ENCODE results near the gene TMEM131. TPM values are rescaled to one million over a fixed set of nuclear protein-coding genes. Genes with fewer than 3 reads are reported as not detected.
"Not testable (repeated sequence)": the region's sequence is repeated elsewhere in the genome, so short reads cannot be mapped to it uniquely, and the experiment has no call there.

Gene TMEM131
- total RNA-seq, 2 experiments from 2014 or later = 17.4 to 32.3 TPM

DNA sequence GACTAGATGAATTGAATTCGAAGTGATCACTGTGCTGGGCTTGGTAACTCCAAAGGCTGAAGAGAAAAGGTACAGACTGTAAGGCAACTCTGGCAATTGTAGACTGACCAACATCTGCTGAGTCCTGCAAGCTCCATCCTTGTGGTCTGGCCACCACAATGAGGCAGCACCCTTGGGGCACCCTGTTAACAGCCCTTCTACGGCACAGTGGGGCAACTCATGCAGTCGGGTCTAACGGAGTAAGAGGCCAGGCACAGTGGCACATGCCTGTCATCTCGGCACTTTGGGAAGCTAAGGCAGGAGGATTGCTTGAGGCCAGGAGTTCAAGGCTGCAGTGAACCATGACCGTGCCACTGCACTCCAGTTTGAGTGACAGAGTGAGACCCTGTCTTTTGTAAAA lies 155.6 kb downstream of the TMEM131 start:
- no TSS peak for BruUV-seq (replicated peaks)
- intact Hi-C loops (cut with micrococcal nuclease; ENCODE audit: unreplicated experiment) = no loop called here
- ChIA-PET POLR2A (no interaction called here), CTCF (ENCODE audit: unreplicated experiment) (no interaction called here)
- DNase-seq (ENCODE audit: low spot score) = no peak
- Histone ChIP-seq H3K27ac (ENCODE audit: low read depth, low read length, poor library complexity, severe bottlenecking) (no peak overlapping the region), H3K4me1 (ENCODE audit: insufficient read depth, low read length, poor library complexity, severe bottlenecking) (no peaks in the 10 kb centered on the region), H4K20me1 (ENCODE audit: insufficient read depth, low read length) (no peaks in the 10 kb centered on the region), H3K79me2 (ENCODE audit: insufficient read depth, low read depth, low read length) (no peaks in the 10 kb centered on the region), H3K4me2 (ENCODE audit: low read length) (no peak overlapping the region), H3K9me2 (ENCODE audit: insufficient read depth, low read length) (no peaks in the 10 kb centered on the region), H3K9me3 (ENCODE audit: low read length) (no peaks in the 10 kb centered on the region), H3K4me3 (ENCODE audit: low read depth, low read length, poor library complexity, severe bottlenecking) (no peak overlapping the region), H2AFZ (ENCODE audit: low read length) (no peak overlapping the region), H3K36me3 (ENCODE audit: insufficient read depth, low read length) (peaks cover 17% of the 10 kb centered on the region)
- TF ChIP-seq EZH2phosphoT487 (IDR thresholded peaks at IDR 0.05; ENCODE audit: borderline replicate concordance, low read depth, low read length) = no peak
- TF ChIP-seq, protein P1, sequence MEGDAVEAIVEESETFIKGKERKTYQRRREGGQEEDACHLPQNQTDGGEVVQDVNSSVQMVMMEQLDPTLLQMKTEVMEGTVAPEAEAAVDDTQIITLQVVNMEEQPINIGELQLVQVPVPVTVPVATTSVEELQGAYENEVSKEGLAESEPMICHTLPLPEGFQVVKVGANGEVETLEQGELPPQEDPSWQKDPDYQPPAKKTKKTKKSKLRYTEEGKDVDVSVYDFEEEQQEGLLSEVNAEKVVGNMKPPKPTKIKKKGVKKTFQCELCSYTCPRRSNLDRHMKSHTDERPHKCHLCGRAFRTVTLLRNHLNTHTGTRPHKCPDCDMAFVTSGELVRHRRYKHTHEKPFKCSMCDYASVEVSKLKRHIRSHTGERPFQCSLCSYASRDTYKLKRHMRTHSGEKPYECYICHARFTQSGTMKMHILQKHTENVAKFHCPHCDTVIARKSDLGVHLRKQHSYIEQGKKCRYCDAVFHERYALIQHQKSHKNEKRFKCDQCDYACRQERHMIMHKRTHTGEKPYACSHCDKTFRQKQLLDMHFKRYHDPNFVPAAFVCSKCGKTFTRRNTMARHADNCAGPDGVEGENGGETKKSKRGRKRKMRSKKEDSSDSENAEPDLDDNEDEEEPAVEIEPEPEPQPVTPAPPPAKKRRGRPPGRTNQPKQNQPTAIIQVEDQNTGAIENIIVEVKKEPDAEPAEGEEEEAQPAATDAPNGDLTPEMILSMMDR (conservative IDR thresholded peaks at IDR 0.05; ENCODE audit: low read length) = no peak

DNA sequence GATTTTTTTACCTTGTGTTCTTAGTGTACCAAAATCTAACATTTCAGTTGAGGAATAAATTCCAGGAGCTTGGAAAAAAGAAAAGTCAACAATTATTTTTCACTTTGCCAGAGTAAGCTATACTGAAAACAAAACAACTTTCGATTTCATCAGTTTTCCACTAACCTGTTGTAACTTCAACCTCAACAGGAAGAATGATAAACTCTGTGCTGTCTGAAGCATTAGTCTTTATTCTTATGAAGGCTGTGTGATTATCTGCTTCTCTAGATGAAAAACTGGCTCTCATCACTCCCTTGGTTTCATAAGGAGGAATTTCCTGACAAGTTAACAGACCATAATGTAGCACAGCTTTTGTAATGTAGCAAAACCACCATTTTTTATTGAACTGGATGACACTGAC lies 161.1 kb downstream of the TMEM131 start:
- peaks cover 17% of the 10 kb centered on the region for H3K36me3 ChIP-seq (ENCODE audit: insufficient read depth, low read length)
- ChIA-PET CTCF (ENCODE audit: unreplicated experiment) (no interaction called here), POLR2A (interaction anchor here (0.7 to 1.1 kb wide), 2 partner anchors 9 to 193 kb away, joined by 3 read pairs; no protein-coding TSS in a partner anchor)
- DNase-seq (ENCODE audit: low spot score) = no peak
- H3K9me3 ChIP-seq (ENCODE audit: low read length) = no peaks in the 10 kb centered on the region
- no TSS peak for BruUV-seq (replicated peaks)
- H3K79me2 ChIP-seq (ENCODE audit: insufficient read depth, low read depth, low read length) = no peaks in the 10 kb centered on the region
- H3K4me1 ChIP-seq (ENCODE audit: insufficient read depth, low read length, poor library complexity, severe bottlenecking) = no peaks in the 10 kb centered on the region
- H3K9me2 ChIP-seq (ENCODE audit: insufficient read depth, low read length) = no peaks in the 10 kb centered on the region; the same call in 1 of the 2 replicates
- H3K27ac ChIP-seq (ENCODE audit: low read depth, low read length, poor library complexity, severe bottlenecking) = no peak overlapping the region
- TF ChIP-seq, protein P1 (conservative IDR thresholded peaks at IDR 0.05; ENCODE audit: low read length) = no peak
- TF ChIP-seq EZH2phosphoT487 (IDR thresholded peaks at IDR 0.05; ENCODE audit: borderline replicate concordance, low read depth, low read length) = no peak
- H3K4me3 ChIP-seq (ENCODE audit: low read depth, low read length, poor library complexity, severe bottlenecking) = no peak overlapping the region
- no peak overlapping the region for H2AFZ ChIP-seq (ENCODE audit: low read length)
- no peak overlapping the region for H3K4me2 ChIP-seq (ENCODE audit: low read length)
- H4K20me1 ChIP-seq (ENCODE audit: insufficient read depth, low read length) = no peaks in the 10 kb centered on the region
- intact Hi-C loops (cut with micrococcal nuclease; ENCODE audit: unreplicated experiment) = no loop called here

GRCh38 chr2:97831121-97831520 lies 164.6 kb downstream of the TMEM131 start:
- ChIA-PET POLR2A (interaction anchor here (0.6 to 1.0 kb wide), 2 partner anchors 10 to 128 kb away, joined by 4 to 5 read pairs; no protein-coding TSS in a partner anchor), CTCF (ENCODE audit: unreplicated experiment) (no interaction called here)
- no TSS peak for BruUV-seq (replicated peaks)
- Histone ChIP-seq H3K4me1 (ENCODE audit: insufficient read depth, low read length, poor library complexity, severe bottlenecking) (peaks cover 9% of the 10 kb centered on the region), H2AFZ (ENCODE audit: low read length) (no peak overlapping the region), H3K4me2 (ENCODE audit: low read length) (no peak overlapping the region), H4K20me1 (ENCODE audit: insufficient read depth, low read length) (no peaks in the 10 kb centered on the region), H3K79me2 (ENCODE audit: insufficient read depth, low read depth, low read length) (no peaks in the 10 kb centered on the region), H3K27ac (ENCODE audit: low read depth, low read length, poor library complexity, severe bottlenecking) (no peak overlapping the region), H3K9me2 (ENCODE audit: insufficient read depth, low read length) (no peaks in the 10 kb centered on the region; the same call in 1 of the 2 replicates), H3K9me3 (ENCODE audit: low read length) (no peaks in the 10 kb centered on the region), H3K36me3 (ENCODE audit: insufficient read depth, low read length) (peaks cover 21% of the 10 kb centered on the region), H3K4me3 (ENCODE audit: low read depth, low read length, poor library complexity, severe bottlenecking) (no peak overlapping the region)
- no peak for DNase-seq (ENCODE audit: low spot score)
- TF ChIP-seq EZH2phosphoT487 (IDR thresholded peaks at IDR 0.05; ENCODE audit: borderline replicate concordance, low read depth, low read length) = no peak
- TF ChIP-seq, protein P1 (conservative IDR thresholded peaks at IDR 0.05; ENCODE audit: low read length) = no peak
- intact Hi-C loops (cut with micrococcal nuclease; ENCODE audit: unreplicated experiment) = no loop called here

- H3K4me3 ChIP-seq (ENCODE audit: low read depth, low read length, poor library complexity, severe bottlenecking); H3K4me1 ChIP-seq (ENCODE audit: insufficient read depth, low read length, poor library complexity, severe bottlenecking); H3K27ac ChIP-seq (ENCODE audit: low read depth, low read length, poor library complexity, severe bottlenecking); H4K20me1 ChIP-seq (ENCODE audit: insufficient read depth, low read length); H3K4me2 ChIP-seq (ENCODE audit: low read length); DNase-seq (ENCODE audit: low spot score); BruUV-seq (replicated peaks); POLR2A ChIA-PET; H2AFZ ChIP-seq (ENCODE audit: low read length); H3K9me3 ChIP-seq (ENCODE audit: low read length); H3K79me2 ChIP-seq (ENCODE audit: insufficient read depth, low read depth, low read length); H3K9me2 ChIP-seq (ENCODE audit: insufficient read depth, low read length); CTCF ChIA-PET (ENCODE audit: unreplicated experiment); intact Hi-C loops (cut with micrococcal nuclease; ENCODE audit: unreplicated experiment): not testable (repeated sequence)
- peaks cover 21% of the 10 kb centered on the region for H3K36me3 ChIP-seq (ENCODE audit: insufficient read depth, low read length)
These were observed 166.5 kb downstream of the TMEM131 start for GRCh38 chr2:97829255-97829654.
